GOT3 (cell line): ENCODE measurements around the gene ELOVL1.

Source experiments
- DNase-seq: peaks from one replicate; lab custom pipeline; 2025; ENCODE audit warnings: mixed read lengths; lab: John Stamatoyannopoulos, UW

ELOVL1 gene

DNA sequence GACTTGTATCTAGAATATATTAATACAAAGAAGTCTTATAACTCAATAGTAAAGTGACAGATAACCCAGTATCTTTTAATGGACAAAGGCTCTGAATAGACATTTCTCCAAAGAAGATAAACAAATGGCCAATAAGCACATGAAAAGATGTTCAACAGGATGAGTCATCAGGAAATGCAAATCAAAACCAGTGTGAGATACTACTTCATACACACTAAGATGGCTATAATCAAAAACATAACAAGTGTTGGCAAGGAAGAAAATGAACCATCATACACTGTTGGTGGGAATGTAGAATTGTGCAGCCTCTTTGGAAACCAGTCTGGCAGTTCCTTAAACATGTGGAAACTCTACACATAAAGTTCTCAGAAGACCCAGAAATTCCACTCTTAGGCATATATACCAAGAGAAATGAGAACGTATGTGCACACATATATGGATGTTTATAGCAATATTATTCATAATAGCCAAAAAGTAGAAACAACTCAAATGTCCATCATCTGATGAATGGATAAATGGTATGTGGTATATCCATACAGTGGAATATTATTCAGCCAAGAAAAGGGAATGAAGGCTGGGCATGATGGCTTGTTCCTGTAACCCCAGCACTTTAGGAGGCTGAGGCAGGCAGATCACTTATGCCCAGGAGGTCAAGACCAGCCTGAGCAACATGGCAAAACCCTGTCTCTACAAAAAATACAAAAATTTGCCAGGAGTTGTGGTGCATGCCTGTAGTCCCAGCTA lies 40.1 kb downstream of the ELOVL1 start:
- DNase-seq: no peak

GRCh38 chr1:43325381-43325780 lies 42.4 kb downstream of the ELOVL1 start:
- DNase-seq: no peak

GRCh38 chr1:43324810-43325209 lies 43.0 kb downstream of the ELOVL1 start:
- no peak for DNase-seq

DNA sequence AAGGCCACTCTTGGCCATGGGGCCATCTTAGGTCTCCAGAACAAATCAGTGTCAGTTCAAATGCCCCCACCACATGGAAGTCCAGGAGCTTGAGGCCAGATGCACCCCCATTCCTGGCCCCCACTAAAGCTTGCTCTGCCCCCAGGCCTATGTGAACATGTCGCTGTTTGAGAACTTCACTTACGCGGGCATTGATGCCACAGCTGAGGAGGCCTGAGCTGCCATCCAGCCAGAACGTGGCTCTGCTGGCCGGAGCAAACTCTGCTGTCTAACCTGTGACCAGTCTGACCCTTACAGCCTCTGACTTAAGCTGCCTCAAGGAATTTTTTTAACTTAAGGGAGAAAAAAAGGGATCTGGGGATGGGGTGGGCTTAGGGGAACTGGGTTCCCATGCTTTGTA lies 45.3 kb downstream of the ELOVL1 start:
- no peak for DNase-seq

DNA sequence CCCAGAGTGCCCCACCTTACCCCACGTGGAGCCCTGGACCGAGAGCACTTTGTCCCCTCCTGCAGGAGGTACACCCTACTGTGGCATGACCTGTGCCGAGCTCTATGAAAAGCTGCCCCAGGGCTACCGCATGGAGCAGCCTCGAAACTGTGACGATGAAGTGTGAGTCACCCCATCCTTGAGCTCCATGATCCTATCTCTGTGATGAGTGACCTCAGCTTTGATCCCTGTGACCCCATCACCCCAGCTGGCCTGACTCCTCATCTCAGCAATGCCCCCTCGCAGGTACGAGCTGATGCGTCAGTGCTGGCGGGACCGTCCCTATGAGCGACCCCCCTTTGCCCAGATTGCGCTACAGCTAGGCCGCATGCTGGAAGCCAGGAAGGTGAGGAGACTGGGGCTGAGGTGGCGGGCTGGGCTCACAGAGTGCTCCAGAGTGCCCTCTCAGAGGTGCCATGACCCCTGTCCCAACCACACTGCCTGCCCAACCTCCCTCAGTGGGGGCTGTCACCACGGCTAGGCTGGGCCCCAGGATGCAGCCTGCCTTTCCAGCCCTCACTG lies 46.4 kb downstream of the ELOVL1 start:
- no peak for DNase-seq

- no peak for DNase-seq
Measured at GRCh38 chr1:43319766-43320165, 48.0 kb downstream of the ELOVL1 start.

DNA sequence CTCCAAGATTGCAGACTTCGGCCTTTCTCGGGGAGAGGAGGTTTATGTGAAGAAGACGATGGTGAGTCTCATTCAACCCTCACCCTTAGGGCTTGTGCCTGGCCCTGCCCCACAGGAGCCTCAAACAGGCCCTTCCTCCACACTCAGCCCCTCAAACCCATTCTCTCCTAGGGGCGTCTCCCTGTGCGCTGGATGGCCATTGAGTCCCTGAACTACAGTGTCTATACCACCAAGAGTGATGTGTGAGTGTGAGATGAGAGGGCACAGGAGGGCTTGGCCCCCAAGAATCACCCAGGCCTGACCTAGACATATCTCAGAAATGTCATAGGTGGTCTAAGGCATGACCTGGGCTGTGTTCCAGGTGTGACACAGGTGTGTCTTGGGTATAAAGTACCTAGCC lies 48.5 kb downstream of the ELOVL1 start:
- no peak for DNase-seq

GRCh38 chr1:43318831-43319230 lies 49.0 kb downstream of the ELOVL1 start:
- no peak for DNase-seq

DNA sequence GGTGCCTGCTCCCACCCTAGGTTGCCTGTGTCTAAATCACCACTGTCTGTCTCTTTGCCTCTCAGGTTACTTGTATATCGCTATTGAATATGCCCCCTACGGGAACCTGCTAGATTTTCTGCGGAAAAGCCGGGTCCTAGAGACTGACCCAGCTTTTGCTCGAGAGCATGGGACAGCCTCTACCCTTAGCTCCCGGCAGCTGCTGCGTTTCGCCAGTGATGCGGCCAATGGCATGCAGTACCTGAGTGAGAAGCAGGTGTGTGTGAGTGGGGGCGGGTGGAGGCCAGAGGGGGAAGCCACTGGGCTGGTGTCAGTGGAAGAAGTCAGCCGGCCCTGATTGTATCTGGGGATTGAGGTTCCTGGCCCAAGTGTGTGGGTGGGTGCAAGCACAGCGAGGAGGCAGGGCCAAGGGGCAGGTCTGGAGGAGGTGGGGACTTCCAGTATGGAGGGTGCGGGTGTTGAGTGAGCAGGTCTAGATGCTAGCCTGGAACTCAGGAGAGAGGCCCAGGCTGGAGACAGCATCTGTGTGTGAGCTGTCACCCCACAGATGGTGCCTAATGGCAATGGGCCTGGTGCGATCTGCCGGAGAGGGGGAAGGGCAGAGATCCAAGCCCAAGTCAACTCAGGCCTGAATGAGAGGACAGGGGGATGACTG lies 49.9 kb downstream of the ELOVL1 start:
- DNase-seq: no peak

DNA sequence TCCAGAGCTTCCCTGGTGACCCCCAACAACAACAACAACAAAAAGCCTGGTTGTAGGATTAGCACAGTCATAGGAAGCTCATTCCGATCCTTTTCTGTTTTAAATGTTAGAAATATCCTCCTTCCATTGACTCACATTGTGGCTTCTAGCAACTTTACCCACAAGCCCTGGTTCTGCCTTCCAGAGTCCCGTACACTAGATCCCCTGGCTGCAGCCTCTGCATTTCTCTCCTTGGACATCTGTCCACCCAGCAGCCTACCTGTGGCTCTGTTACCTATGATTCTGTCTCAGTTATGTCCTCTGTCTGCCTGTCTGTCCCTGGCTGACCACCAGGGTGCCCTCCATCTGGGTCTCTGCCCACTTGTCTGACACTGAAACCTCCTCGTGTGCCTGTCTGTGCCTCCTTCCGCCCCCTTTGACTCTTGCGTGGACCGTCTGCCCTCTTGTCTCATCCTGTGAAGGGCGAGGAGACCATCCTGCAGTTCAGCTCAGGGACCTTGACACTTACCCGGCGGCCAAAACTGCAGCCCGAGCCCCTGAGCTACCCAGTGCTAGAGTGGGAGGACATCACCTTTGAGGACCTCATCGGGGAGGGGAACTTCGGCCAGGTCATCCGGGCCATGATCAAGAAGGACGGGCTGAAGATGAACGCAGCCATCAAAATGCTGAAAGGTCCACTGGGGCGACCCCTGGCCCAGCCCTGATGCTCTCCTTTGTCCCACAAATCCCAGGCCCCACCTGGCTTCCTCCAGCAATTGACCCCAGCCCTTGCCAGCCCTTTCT lies 50.9 kb downstream of the ELOVL1 start:
- DNase-seq: no peak

DNA sequence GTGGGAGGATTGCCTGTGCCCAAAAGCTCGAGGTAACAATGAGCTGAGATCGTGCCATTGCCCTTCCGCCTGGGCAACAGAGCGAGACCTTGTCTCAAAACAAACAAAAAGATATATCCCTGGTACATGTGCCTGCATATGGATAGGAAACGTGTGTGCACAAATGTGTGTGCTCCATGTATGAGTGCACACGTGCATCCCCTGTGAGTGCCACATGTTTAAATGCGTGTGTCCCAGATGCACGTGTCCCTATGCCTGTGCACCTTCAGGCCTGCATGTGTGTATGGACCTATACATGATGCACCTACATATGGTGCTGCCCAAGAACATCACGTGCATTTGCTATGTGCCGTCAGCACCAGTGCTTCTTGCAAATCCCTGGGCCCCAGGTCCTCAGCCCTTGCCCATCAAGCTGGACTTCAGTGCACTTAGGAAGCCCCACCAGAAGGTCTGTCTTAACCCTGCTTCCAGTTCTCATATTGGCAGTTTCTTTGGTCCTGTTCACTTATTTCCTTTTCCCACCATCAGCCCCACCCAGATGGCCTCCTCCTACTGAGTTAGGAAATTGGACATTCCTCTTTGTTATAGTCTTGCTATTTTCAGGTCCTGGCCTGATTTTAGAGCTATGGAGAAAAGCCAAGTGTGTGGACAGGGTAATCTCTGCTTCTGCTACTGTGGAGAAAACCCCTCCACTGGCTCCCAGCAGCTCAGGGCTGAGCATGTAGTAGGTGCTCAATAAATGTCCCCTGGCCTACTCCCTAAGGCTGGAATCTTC lies 51.7 kb downstream of the ELOVL1 start:
- DNase-seq: no peak

- no peak for DNase-seq
Measured at GRCh38 chr1:43315481-43315880, 52.3 kb downstream of the ELOVL1 start.

- DNase-seq: no peak
Measured at GRCh38 chr1:43314233-43314632, 53.6 kb downstream of the ELOVL1 start.

GRCh38 chr1:43313771-43314170 lies 54.0 kb downstream of the ELOVL1 start:
- DNase-seq: no peak
